ENCODE measurements around the gene ARMC8.

Gene ARMC8

DNA sequence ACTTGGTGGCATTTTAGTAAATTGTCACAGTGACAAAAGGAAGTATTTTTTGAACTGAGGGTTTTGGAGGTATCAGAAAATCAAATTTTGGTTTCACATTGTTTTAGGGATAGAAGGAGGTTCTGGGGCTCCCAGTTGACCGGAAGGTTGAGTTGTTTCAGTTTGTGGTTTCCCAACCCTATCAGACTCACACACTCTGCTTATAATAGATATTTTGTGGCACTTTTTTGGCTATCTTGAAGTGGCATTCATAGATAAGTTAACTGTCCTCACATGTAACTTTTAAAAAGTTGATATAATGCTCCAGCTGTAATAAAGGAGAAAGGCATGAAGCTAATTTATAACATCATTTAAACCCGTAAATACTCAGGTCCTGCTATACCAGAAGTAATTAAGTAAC lies 12.8 kb downstream of the ARMC8 start:
- no peak for DNase-seq

DNA sequence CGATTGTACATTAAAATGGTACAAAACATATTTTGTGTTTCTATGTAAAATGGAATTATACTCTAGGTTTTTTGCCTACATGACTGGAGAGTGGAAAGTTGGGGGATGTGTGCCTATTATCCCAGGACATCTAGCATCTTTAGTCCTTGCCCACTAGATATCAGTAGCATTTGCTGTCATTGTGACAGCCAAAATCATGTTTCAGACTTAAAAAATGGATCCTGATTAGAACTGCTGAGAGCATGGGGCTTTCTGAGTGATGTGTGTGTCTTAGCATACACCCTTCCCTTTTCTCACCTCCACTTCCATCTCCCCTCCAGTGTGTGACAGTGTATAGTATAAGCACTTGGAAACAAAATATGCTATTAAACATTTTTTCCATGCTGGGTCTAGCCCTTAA lies 13.3 kb downstream of the ARMC8 start:
- no peak for DNase-seq

DNA sequence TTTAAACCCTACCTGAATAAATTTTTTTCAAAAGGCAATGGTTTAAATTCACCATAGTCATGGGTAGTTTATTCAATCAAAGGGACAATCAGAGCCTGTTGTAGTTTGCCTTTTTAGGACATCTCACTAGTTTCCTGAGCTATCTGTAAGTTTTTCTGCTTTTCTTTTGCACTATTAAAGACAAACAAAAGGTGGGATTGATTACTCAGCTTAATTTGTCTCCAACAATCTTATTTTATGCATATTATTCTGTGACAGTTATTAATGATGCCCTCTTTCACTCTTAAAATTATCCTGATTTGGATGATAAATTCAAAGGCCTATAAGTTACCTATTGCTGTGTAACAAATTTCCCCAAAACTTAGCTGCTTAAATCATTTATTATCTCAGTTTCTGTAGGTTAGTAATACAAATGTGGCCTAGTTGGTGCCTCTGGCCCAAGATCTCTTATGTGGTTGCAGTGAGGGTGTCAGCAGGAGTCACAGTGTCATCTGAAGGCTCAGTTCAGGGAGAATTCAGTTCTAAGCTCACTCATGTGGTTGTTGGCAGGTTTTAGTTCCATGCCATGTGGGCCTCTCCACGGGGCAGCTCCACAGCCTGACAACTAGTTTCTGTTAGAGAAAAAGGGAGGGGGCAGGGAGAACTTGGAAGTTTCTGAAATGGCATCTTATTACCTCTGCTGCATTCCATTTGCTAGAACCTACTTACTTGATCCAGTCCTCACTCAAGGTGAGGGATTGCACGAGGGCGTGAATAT lies 16.0 kb downstream of the ARMC8 start:
- no peak for DNase-seq

DNA sequence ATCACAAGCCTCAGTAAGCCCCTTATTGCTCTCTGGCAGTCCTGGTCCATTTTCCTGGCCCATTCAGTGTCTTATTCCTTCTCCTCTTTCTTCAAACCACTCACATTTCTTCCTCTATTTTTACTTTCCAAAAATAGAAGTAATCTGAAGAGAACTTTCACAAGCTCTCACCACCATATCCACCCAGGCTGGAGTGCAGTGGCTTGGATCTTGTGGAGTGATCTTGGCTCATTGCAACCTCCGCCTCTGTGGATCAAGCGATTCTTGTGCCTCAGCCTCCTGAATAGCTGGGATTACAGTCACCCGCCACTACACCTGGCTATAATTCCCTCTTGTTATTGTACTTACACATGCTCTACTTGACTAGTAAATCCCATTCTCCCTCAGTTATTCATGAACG lies 16.8 kb downstream of the ARMC8 start:
- no peak for DNase-seq

DNA sequence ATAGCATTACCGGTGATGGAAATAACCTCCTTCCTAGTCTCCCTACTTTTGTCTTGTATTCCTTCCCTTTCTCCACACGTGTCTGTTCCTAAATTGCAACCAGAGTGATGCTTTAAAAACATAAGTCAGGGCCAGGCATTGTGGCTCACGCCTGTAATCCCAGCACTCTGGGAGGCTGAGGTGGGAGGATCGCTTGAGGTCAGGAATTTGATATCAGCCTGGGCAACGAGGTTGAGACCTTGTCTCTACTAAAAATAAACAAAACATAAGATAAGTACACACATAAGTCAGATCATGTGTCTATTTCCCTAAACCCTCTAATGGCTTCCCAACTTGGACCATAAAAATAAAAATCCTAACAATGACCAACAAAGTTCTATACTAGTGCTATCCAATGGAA lies 18.4 kb downstream of the ARMC8 start:
- DNase-seq, result no peak

DNA sequence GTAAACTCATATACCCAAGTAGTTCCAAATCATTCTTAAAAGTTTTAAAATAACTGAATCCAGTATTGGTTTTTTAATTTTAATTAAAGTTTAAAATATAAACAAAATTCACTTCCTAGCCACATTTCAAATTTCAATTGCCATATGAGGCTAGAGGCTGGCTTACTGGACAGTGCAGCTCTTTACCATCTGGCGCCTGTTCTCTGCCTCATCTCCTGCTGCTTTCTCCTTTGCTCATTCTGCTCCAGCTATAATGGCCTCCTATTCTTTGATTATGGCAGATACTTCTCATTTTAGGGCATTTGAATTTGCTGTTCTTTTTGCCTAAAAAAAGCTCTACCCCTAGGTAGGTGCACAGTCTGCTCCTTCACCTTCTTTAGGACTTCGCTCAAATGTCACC lies 19.1 kb downstream of the ARMC8 start:
- no peak for DNase-seq

DNA sequence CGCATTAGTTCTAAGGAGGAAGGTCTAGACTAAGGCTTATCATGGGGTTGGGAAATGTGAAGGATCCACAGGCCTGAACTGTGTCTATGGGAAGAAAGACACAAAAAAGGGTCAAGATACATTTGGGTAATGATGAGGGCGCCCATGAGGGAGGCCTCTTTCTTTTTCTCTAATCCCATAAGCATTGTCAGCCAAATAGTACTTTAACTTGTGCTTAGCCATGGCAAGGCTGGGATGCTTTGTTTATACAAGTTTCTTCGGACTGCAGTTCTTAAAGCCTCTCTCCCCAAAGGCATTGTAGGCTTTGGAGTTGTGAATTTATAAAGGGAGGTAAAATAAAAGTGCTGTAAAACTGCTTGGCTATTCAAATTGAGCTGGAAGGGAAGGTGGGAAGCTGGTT lies 23.4 kb downstream of the ARMC8 start:
- no peak for DNase-seq

DNA sequence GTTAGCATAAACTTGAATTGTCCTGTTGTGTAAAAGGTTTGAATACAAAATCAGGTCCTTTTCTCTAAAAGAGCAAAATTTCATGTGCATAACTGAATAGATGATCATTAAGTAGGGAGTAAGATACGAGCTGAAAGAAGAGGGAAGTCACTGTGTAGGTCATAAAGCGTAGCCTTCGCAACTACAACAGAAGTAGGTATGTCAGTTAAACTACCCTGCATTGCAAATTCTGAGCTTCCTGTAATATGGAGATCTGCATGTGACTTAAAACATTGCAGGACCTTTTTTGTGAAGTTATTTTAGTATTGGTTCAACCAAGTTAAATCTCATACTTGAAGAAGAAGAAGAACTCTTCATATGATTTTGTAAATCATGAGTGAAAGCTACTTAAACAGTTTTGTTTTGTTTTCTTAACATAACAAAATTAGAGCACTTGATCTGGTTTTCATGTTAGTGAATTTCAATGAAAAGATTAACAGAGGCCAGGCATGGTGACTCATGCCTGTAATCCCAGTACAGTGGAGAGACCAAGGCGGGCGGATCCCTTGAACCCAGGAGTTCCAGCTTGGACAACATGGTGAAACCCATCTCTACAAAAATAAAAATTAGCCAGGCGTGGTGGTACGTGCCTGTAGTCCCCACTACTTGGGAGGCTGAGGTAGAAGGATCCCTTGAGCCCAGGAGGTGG lies 26.4 kb downstream of the ARMC8 start:
- DNase-seq, result no peak

DNA sequence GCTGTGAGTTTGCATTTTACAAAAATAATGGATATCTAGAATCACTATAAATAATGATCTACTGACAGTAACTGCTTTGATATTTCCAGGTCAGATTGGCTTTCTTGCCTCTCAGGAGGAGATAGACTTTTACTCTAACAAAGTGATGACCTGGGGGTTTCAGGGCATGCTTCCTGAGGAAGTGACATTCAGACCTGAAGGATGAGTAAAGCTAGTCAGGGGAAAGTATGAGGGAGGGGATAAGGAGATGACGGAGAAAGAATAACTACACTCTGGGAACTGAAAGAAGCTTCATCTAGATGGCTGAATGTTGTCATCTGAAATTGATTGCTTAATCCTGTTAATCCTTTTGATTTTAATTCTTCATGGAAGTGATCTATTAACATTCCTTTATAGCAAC lies 32.2 kb downstream of the ARMC8 start:
- no peak for DNase-seq

DNA sequence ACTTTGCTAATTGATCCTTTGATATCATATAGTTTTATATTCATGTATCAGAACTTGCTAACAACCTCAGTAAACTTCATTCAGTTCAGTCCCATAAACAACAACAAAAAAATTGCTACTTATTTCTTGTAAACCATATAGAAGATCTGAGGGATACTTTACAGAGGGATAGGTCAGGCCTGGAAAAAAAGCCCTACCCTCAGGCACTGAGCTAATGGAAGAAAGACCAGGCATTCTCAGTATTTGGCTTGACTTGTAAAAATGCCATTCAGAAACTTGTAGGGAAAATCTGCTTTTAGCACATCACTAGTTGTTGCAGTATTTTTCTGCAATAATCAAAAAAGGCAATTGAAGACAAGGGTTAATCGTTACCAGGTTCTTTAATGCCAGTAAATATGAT lies 33.1 kb downstream of the ARMC8 start:
- no peak for DNase-seq

DNA sequence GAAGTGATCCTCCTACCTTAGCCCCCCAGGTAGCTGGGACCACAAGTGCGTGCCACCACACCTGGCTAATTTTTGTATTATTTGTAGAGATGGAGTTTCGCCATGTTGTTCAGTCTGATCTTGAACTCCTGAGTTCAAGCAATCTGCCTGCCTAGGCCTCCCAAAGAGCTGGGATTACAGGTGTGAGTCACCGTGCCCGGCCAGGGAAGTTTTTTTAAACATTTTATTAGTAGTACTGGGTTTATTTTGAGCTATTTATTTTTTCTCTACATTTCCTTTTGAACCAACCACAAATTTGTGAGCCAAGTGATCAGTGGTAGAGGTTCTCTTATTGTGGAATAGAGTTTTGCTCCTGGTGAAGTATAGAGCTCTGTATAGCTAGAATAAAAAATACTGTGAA lies 33.7 kb downstream of the ARMC8 start:
- no peak for DNase-seq

DNA sequence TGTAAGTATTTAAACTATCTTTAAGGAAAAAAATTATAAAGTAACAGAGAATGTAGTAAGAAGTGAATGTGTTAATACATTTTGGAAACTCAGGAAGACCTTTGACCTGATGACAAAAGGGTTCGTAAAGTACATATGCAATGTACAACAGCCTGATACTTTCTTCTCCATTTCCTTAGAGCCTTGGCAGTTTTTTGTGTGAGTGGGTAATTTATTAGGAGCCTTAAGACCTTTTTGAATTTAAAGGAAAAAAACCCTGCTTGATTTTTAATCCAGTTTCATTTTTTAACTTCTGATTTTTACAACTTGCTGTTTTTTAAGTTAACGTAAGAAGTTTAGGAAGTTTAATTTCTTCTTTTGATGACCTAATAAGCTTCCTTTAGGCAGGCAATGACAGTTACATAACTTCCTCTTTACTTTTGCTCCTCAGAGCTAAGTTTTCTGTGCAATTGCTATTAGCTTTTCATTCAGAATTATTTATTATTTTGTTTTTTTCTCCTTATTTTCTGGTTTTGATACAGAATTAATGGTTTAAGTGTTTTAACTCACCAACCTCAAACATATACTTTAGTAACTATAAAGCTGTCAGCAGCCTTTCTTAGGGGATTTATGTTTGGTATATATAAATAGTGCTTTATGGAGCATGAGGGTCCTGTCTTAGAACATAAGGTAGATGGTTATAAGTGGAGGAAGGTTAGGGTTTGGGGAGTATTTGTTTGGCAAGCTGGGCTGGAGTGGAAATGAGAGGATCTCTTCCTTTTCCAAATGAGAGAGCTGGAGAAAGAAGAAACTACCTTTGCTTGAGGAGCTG lies 35.2 kb downstream of the ARMC8 start:
- no peak for DNase-seq

DNA sequence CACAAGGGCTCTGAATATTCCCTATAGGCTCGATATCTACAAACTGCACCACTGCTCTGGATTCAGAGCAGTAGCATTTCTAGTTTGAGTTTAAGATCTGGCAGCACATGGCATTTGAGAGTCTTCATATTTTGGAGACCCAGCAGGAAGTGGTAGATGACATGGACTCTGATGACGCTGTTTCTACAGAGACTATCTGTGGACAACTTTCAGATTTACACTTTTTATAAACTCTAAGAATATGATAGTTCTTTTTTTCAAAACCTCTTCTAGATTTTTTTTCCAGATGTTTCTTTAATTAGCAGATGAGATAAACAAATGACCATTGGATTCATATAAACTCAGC lies 35.8 kb downstream of the ARMC8 start:
- DNase-seq, result no peak

DNA sequence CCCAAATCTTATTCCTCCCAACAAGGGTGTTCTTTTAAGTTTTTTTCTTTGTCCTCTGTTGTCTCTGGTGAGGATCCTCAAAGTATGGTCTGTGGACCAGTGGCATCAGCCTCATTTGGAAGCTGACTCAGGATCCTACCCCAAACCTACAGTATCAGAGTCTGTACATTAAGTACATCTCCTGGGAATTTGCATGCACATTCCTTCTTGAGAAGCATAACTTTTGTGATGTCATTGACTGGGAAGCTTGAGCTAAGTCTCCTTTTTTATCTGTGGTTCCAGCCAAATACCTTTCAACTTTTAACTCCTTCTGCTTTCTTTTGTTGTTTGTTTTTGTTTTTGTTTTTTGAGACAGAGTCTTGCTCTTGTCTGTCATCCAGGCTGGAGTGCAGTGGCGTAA lies 40.5 kb downstream of the ARMC8 start:
- no peak for DNase-seq

DNA sequence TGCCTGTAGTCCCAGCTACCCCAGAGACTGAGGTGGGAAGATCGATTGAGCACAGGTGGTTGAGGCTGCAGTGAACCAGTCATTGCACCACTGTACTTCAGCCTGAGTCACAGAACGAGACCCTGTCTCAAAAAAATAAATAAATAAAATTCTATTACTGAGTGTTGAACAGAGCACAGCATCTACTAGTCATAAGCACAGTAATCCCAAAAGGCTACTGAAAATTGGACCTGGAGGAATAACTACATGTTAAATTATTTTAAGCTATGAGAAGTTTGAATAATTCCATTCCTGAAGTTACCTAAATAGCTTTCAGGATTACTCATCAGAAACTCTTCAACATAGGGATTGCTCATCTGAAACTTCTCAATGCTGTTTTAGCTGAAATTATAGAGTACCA lies 43.4 kb downstream of the ARMC8 start:
- peak; percentile 12 for DNase-seq

DNA sequence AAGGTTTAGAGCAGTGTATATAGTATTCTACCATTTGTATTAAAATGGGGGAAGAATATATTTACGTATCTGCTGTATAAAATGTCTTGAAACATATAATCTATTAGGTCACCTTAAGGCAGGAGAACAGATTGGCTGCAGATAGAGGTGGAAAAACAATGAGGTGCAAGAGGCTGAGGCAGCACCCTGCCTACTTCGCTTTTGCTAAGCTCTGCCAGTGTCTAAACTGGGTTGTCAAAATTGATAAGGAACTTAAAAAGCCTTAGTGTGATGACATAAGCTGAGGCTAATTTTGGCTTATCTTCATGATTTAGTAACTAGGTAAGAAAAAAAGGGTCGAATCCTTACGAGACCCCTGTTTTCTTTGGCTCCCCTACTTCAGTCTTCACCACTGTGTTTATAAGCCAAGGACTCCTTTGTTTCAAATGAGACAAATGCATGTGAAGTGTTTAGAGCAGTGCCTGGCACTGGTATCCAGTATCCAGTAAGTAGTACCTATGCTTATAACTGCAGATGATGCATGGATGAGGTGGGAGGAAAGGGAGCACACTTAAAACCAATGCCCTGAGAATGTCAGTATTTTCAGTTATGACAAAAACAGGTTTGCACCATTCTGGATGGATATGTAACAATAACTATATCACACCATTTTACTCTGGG lies 45.7 kb downstream of the ARMC8 start:
- no peak for DNase-seq

DNA sequence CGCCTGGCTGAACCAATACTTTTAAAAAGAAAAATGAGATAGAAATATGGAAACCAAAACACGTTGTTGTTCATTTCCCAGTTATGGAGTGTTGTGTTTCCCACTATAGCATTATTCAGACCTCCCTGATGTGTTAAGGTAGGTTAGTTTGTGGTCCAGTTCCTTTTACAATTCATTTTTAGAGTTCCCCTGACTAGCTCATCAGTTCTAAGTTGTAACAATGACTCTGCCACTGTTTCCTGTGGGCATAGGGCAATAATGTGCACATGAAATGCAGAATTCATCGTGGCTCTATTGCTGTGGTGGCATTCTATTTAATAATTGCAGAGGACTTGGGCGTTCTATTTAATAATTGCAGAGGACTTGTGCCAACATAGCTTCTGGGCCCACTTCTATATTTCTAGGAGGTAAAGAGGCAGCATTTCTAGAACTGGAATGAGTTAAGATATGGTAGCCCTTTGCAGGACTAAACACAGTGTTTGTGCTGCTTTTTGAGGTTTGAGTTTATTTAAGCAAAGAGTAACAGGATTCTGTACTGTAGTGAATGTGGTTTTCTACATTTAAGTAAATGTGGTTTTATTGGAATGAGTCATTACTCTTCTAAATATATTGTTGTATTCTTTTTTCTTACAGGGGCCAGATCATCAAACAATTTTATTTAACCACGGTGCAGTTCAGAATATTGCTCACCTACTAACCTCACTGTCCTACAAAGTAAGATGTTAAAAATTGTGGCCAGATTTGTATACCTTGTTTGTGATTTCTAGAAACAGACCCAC lies 47.5 kb downstream of the ARMC8 start:
- DNase-seq, result no peak

DNA sequence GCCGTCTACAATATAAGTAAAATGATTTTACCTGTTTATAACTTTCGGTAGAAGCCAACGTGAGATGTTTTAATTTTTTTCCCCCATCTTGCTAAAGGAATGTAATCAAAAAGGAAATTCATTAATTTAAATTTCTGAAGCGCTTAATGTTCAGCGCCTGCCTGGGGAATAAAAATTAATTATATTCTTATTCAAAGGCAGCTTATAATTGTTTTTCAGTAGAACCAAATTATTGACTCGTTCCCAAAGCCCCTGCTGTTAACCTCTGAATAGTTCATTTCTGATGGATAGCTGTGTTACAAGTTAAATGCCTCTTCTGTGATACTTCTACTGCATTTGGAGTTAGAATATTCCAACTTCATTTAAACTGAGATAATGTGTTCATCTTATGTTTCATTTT lies 51.6 kb downstream of the ARMC8 start:
- DNase-seq, result no peak

DNA sequence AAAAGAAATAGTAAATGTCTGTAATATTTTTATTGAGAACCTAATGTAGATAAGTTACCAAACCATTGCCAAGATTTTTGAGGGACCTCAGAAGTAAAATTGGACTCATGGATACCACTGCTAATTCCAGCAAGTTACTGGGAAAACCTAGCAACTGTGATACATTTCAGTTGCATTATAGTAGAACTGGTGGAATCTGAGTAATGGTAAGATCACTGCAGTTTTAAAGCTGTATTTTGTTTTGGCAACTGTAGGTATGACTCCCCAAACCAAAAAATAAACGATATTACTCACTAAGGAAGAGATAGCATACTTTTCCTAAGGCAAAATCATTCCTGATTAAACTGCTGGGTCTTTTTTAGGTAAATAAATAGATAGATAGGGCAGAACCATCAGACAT lies 54.0 kb downstream of the ARMC8 start:
- no peak for DNase-seq

DNA sequence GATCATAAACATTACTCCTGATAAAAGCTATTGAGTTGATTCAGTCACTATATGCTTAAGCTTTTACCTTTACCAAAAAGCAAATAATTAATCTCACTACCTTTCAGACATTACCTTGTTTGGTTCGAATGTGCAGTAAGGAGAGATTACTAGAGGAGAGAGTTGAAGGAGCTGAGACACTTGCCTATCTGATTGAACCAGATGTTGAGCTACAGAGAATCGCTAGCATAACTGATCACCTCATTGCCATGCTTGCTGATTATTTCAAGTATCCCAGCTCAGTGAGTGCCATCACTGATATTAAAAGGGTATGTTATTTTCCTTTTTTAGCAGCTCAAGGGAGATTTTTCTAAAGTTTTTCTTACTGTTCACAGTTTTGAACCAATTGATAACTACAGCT lies 54.6 kb downstream of the ARMC8 start:
- no peak for DNase-seq

DNA sequence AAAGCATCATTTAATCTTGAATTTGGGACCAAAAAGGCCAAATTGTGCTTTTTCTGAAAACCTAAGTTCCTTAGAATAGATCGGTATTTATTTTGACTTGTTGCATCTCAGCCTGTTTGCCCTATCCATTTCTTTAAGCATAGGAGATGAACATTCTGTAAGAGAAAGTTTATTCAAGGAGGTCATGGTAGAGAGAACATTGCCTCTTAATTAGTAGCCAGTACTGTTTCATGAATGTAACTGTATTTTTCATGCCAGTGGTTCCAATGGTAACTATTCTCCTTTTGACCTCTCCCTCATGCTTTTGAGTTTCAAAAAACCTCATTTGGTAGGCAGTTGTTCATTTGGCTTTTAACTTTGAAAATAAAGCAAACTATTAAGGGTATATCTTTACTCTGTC lies 55.4 kb downstream of the ARMC8 start:
- no peak for DNase-seq

DNA sequence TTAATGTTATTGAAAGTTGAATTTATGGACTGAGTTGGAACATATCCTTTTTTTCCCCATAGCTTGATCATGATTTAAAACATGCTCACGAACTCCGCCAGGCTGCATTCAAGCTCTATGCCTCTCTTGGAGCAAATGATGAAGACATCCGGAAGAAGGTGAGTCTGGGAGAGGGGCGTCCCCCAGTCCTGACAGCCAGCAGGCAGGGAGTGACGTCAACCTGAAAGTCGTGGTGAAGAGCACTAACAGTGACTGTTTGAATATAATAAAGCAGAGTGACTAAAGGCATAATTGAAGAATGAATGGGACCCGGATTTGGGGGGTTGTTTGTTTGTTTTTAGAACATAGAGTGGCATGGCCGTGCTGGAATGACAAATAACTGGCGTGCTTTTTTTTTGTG lies 57.9 kb downstream of the ARMC8 start:
- no peak for DNase-seq

DNA sequence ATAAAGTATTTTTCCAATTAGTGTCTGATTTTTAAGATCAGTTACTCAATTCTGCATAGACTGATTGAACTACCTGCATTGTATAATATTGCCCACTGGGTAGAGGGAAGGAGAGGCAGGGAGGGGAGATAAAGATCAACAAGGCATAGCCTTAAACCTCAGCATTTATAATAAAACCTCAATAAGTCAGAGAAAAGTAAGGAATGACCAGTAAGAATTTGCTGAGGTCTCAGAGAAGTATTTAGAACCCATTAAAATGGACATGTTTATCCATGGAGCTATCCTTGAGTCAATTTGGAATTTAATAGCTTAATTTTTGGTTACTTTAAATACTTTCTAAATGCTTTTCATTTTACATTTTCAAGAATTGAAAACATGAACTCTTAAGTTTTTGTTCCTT lies 62.5 kb downstream of the ARMC8 start:
- no peak for DNase-seq
